Endodermal cell (in vitro differentiated cells): ENCODE results near the gene SLC24A3. TPM values are rescaled to one million over a fixed set of nuclear protein-coding genes. Genes with fewer than 3 reads are reported as not detected.
A peak's percentile ranks its signal among the peaks of the same experiment; 100 is the strongest.

Experiments used
- DNase-seq: peaks from one replicate; pipeline ENCODE4 v3.0.0-alpha.2; 2017
- H3K27ac ChIP-seq: 2 replicates; pipeline ENCODE4 v1.5.1; 2013; ENCODE audit warnings: mild to moderate bottlenecking, low read depth, low read length, moderate library complexity
- H3K27me3 ChIP-seq: 2 replicates; pipeline ENCODE4 v1.6.1; 2013; ENCODE audit warnings: mild to moderate bottlenecking, low read length, moderate library complexity; ENCODE audit not compliant: insufficient read depth, control insufficient read depth, poor library complexity, severe bottlenecking
- H3K36me3 ChIP-seq: 2 replicates; pipeline ENCODE4 v1.7.0; 2013; ENCODE audit warnings: mild to moderate bottlenecking, low read length, moderate library complexity; ENCODE audit not compliant: control insufficient read depth, insufficient read depth
- H3K4me1 ChIP-seq: one replicate; pipeline ENCODE4 v1.7.0; 2013; ENCODE audit warnings: low read length; ENCODE audit not compliant: control insufficient read depth, insufficient read depth
- H3K4me3 ChIP-seq: 2 replicates; pipeline ENCODE4 v1.5.1; 2013; ENCODE audit warnings: mild to moderate bottlenecking, low read length, moderate library complexity
- H3K9ac ChIP-seq: 2 replicates; pipeline ENCODE4 v1.6.1; 2013; ENCODE audit warnings: mild to moderate bottlenecking, low read length, moderate library complexity; ENCODE audit not compliant: poor library complexity, severe bottlenecking; ENCODE audit errors: extremely low read depth
- H3K9me3 ChIP-seq: 2 replicates; pipeline ENCODE4 v1.6.1; 2013; ENCODE audit warnings: mild to moderate bottlenecking, low read length, moderate library complexity; ENCODE audit not compliant: control insufficient read depth
- H3K27ac Mint-ChIP-seq: 2 replicates; pipeline ENCODE4 v1.8.0; 2020; ENCODE audit warnings: mixed read lengths
- H3K27me3 Mint-ChIP-seq: 2 replicates; pipeline ENCODE4 v1.8.0; 2021; ENCODE audit warnings: mild to moderate bottlenecking, mixed read lengths; ENCODE audit not compliant: insufficient read depth
- H3K36me3 Mint-ChIP-seq: 2 replicates; pipeline ENCODE4 v1.8.0; 2020; ENCODE audit warnings: low read depth, mixed read lengths
- H3K4me1 Mint-ChIP-seq: 2 replicates; pipeline ENCODE4 v1.8.0; 2020; ENCODE audit warnings: mixed read lengths
- H3K4me3 Mint-ChIP-seq: 2 replicates; pipeline ENCODE4 v1.8.0; 2020; ENCODE audit warnings: mild to moderate bottlenecking, moderate library complexity, mixed read lengths
- H3K9me3 Mint-ChIP-seq: 2 replicates; pipeline ENCODE4 v1.8.0; 2020; ENCODE audit warnings: mild to moderate bottlenecking, mixed read lengths
- WGBS, 2 experiments: methylation state at CpG; one replicate each; pipeline versions ENCODE4 v1.1.5 to v1.1.7; 2013; ENCODE audit warnings: missing lambda C conversion rate in 2 of 2, mixed read lengths in 1 of 2; ENCODE audit not compliant: insufficient coverage in 1 of 2, insufficient read length in 1 of 2; 5-methylcytosine and 5-hydroxymethylcytosine counted together
- total RNA-seq, 2 donors: library from RNA; stranded (reverse); fragmentation: NEBNext Ultra II Directional in 1 of 2; extraction: Animal tissue kit (Norgen Biotek cat#: 25700) in 1 of 2; gene quantifications; 2 replicates in 1 of 2; 3 replicates in 1 of 2; pipeline ENCODE4 v1.2.1, GENCODE V29; 2021
- TF ChIP-seq, protein P1 (sequence below): fragments of 200-600 bp; sonication (generic); conservative IDR thresholded peaks from 2 replicates; pipeline ENCODE4 v1.5.0; 2021; ENCODE audit warnings: antibody characterized with exemption, mild to moderate bottlenecking

SLC24A3 gene
- total RNA-seq, 2 donors from 2014 or later: 1.5 to 1.8 TPM

DNA sequence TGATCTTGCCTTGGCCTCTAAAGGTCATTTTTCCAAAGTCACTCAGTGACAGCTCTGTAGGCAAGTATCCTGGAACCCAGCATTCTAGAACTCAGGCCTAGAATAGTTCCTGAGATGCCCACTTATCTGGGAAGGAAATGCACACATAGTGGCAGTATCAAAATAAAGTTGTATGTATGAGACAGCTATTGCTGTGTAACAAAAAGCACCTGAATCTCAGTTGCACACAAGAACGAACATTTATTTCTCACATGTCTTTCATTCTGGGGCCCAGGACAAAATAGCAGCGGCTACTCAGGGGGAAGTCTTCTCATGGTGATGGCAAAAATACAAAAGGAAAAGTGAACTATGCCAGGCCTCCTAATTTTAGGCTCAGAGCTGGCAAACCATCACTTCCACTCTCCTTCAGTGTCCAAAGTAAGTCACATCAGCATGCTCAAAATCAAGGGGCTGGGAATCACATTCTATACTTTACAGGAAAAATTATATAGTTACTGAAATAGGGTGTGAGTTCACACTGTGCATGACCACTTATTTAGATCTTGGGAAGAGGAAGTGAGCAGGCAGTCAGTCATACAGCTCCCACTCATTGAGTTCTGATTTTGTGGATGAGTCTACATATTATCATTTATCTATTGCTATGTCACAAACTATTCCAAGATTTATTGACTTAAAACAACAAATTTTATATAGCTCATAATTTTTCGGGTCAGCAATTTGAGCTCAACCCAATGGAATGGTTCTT lies 412.0 kb downstream of the SLC24A3 start:
- Mint-ChIP-seq H3K27me3 (no peaks in the 10 kb centered on the region), H3K4me3 (no peak overlapping the region), H3K36me3 (peaks cover 5% of the 10 kb centered on the region), H3K27ac (no peak overlapping the region), H3K9me3 (peaks cover 18% of the 10 kb centered on the region), H3K4me1 (peaks cover 36% of the 10 kb centered on the region)
- Histone ChIP-seq H3K4me1 (peaks cover 16% of the 10 kb centered on the region), H3K4me3 (peak overlapping the region; percentile 67), H3K9ac (no peak overlapping the region), H3K36me3 (peaks cover 9% of the 10 kb centered on the region), H3K27me3 (no peaks in the 10 kb centered on the region), H3K9me3 (peaks cover 23% of the 10 kb centered on the region), H3K27ac (no peak overlapping the region)
- no peak for DNase-seq
- TF ChIP-seq, protein P1, sequence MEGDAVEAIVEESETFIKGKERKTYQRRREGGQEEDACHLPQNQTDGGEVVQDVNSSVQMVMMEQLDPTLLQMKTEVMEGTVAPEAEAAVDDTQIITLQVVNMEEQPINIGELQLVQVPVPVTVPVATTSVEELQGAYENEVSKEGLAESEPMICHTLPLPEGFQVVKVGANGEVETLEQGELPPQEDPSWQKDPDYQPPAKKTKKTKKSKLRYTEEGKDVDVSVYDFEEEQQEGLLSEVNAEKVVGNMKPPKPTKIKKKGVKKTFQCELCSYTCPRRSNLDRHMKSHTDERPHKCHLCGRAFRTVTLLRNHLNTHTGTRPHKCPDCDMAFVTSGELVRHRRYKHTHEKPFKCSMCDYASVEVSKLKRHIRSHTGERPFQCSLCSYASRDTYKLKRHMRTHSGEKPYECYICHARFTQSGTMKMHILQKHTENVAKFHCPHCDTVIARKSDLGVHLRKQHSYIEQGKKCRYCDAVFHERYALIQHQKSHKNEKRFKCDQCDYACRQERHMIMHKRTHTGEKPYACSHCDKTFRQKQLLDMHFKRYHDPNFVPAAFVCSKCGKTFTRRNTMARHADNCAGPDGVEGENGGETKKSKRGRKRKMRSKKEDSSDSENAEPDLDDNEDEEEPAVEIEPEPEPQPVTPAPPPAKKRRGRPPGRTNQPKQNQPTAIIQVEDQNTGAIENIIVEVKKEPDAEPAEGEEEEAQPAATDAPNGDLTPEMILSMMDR: no peak
- 86 to 100% methylated on average over 1 to 3 of the region's 3 CpGs for WGBS, 2 experiments

GRCh38 chr20:19625426-19625825 lies 413.0 kb downstream of the SLC24A3 start:
- WGBS, 2 experiments: 86% methylated on average over 1 of the region's 1 CpG
- peaks cover 18% of the 10 kb centered on the region for H3K9me3 Mint-ChIP-seq
- peaks cover 27% of the 10 kb centered on the region for H3K4me1 Mint-ChIP-seq
- H3K4me3 ChIP-seq: no peak overlapping the region
- no peaks in the 10 kb centered on the region for H3K27me3 ChIP-seq
- no peak overlapping the region for H3K4me3 Mint-ChIP-seq
- TF ChIP-seq, protein P1: no peak
- no peak overlapping the region for H3K27ac Mint-ChIP-seq
- H3K27ac ChIP-seq: no peak overlapping the region
- H3K9me3 ChIP-seq: peaks cover 28% of the 10 kb centered on the region
- no peak for DNase-seq
- H3K4me1 ChIP-seq: peaks cover 14% of the 10 kb centered on the region
- no peak overlapping the region for H3K9ac ChIP-seq
- peaks cover 5% of the 10 kb centered on the region for H3K36me3 Mint-ChIP-seq
- no peaks in the 10 kb centered on the region for H3K27me3 Mint-ChIP-seq
- H3K36me3 ChIP-seq: peaks cover 9% of the 10 kb centered on the region

GRCh38 chr20:19626896-19627295 lies 414.5 kb downstream of the SLC24A3 start:
- no peak overlapping the region for H3K27ac ChIP-seq
- peaks cover 28% of the 10 kb centered on the region for H3K9me3 ChIP-seq
- WGBS, 2 experiments: 88 to 90% methylated on average over 4 of the region's 5 CpGs
- H3K9ac ChIP-seq: no peak overlapping the region
- H3K4me3 Mint-ChIP-seq: no peak overlapping the region
- H3K36me3 Mint-ChIP-seq: peaks cover 5% of the 10 kb centered on the region
- peaks cover 13% of the 10 kb centered on the region for H3K4me1 Mint-ChIP-seq
- TF ChIP-seq, protein P1: no peak
- H3K4me1 ChIP-seq: peaks cover 4% of the 10 kb centered on the region
- no peaks in the 10 kb centered on the region for H3K27me3 Mint-ChIP-seq
- peaks cover 9% of the 10 kb centered on the region for H3K36me3 ChIP-seq
- no peaks in the 10 kb centered on the region for H3K27me3 ChIP-seq
- H3K4me3 ChIP-seq: peak overlapping the region; percentile 15
- no peak for DNase-seq
- no peak overlapping the region for H3K27ac Mint-ChIP-seq
- H3K9me3 Mint-ChIP-seq: peaks cover 18% of the 10 kb centered on the region
